ENCODE measurements around the gene UBE2J1.
"Not testable (repeated sequence)": the region's sequence is repeated elsewhere in the genome, so short reads cannot be mapped to it uniquely, and the experiment has no call there.

The UBE2J1 gene

DNA sequence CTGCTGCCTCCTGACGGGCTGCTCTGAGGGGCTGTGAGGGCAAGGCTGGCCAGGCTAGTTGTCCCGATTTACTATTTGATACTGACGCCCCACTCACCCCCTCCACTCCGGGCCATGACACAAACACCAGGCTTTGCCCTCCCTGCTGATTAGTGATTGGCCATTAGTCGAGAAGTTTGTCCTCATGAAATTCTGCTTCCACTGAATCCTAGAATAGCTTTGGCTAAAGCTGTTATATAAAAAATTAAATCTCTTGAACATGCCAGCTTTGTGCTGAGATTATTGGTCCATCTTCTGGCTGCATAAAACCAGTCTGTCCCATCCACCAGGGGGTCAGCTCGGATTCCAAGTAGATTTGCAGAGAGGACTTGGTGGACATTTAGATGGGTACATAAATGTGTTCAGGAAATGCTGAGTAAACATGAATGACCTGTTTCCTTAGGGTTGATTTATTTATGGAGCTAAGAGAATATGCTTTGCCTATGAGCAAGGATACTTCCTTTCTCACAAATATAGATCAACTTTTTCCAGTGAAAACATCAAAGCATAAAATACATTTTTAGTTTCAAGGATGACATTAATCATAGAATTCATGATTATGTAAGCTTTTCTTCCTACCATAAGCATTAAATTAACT lies 37.2 kb downstream of the UBE2J1 start, which contains the start of gene GABRR2:
GABRR2 (minus strand) TSS at position 51 of the 637 bp plus-strand sequence. CDS start 134 bp downstream, outside the sequence.
- no peak for DNase-seq

DNA sequence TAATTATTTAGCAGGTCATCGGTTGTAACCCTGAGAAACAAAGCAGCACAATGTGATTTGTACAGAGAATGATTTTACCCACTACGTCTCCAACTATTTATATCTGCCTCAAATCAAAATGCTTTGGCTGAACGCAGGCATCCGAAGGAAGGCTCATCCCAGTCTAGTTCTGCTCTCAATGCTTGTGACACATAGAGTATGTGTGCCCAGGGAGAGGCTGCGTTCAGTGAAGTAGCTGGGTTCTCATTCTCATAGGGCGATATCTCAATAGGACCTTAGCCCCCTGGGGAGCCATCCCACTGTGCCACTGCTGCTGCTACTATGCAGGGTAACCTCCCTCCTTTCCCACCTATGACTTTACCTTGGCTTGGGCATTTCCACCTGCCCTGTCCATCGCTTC lies 37.8 kb downstream of the UBE2J1 start:
- DNase-seq, result no peak

DNA sequence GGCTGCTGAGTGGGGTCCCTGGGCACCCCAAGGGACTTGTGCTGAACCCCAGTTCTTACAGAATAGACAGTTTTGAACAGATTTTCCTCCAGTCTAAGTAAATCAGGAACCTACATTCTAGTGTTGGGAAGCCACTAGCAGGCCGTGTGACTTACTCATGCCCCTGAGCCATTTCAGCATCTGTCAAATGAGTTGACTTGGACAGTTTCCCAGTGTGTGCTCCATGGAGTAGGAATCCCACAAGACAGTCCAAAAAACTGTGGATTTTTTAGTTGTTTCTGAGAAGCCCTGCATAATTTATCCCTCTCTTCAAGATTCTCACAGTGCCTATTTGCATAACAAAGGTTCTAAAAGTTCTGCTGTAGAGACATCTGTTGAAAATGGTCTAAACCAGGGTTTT lies 39.5 kb downstream of the UBE2J1 start:
- peak; percentile 91 for DNase-seq

DNA sequence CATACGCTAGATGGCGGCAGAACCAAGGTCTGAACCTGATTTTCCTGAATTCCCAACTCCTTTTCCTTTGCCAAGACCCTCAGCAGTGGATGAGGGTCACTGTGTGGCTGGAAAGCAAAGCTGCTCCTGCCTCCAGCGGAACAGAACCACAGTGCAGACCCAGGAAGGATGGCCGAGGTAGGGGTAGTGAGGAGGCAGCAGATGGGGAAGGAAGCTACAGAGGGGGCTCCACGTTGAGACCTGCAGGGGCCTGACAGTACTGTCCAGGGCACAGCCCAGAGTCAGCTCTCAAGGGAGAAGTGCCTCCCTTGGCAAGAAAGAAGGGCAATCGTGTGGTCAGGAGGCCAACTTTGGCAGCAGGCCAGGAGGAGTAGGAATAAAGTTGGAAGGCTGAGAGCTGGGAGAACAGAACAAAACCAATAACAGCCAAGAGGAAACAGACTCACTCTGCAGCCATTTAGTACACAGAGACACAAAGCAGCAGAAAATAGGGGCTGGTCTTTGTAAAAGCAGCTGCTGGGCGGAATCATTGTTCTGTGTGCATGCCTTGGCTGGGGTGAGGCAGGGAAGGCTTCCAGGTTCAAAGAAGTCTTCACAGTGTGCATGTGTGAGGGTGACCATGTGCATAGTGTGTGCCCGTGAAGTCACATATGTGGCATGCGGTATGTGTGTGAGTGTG lies 40.5 kb downstream of the UBE2J1 start:
- peak; percentile 47 for DNase-seq

DNA sequence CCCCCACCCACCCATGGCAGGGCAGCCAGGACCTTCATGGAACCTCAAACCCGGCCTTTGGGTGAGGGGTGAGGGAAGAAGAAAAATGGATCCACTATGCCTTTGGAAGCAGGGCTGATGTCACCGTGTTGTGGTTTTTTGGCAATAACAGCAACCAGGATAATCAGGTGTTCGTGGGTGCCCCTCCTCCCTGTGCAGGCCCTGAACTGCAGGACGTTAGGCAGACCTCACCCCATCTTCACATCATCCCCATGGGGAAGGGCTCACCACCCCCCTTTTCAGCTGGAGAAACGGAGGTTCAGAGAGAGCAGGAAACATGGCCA lies 41.0 kb downstream of the UBE2J1 start:
- no peak for DNase-seq

DNA sequence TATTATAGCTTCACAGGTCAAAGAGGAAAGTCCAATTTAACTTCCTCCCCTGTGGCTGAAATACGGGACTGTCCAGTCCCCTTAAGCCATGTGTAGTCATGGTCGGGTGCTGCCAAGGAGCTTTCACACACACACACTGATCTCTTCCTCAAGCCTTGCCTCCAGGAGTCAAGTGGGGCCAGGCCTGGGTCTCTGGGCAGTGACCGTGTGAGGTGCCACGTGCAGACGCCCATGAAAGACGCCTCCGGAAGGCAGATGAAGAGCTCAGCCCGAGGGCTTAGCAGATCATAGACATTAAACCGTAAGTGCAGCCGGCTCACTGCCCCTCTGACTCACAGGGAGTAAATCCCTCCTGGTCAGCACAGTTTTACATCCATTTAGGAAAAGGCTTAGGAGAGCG lies 41.6 kb downstream of the UBE2J1 start:
- DNase-seq, result no peak

DNA sequence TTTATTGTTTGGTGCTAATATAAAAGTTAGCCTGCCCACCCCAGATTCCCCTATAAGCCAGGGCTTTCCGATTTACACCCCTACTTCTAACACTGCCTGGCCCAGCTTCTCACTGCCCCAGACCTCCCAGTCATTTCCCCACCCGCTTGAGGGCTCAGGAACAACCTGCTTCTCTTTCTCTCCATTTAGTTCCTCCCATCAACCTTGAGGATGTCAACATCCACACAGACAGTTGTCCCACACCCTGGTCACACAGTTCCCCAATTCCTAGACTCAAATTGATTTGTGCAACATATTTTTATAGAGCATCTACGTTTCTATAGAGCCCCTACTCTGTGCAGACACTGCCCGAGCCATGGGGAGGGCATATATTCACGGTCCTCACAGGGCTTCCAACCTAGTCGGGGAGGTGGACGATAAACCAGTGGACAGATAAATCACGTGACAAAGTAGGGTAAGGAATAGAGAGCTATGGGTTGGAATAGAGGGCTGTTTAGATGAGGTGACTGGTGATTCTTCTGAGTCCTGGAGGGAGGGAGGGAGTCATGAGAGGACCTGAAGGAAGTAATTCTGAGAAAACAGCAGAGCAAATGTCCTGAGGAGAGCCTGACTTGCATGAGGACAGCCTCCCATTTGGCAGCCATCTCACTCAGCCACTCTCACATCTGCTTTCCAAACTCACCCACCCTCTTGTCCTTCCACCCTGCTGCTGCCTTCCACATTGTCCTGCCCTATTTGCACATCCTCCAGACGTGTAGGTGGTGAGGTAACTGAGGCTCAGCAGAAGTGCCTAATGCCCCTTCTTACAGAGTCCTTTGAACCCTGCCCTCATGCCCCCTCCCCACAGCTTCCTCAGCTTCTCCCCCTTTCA lies 43.8 kb downstream of the UBE2J1 start:
- DNase-seq, result no peak

DNA sequence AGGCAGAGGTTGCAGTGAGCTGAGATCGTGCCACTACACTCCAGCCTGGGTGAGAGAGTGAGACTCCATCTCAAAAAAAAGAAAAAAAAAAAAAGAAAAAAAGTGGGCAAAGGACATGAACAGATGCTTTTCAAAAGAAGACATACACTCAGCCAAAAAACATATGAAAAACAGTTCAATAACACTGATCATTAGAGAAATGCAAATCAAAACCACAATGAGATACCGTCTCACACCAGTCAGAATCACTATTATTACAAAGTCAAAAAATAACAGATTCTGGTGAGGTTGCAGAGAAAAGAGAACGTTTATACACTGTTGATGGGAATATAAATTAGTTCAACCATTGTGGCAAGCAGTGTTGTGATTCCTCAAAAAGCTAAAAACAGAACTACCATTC lies 48.0 kb downstream of the UBE2J1 start:
- DNase-seq, result not testable (repeated sequence)

DNA sequence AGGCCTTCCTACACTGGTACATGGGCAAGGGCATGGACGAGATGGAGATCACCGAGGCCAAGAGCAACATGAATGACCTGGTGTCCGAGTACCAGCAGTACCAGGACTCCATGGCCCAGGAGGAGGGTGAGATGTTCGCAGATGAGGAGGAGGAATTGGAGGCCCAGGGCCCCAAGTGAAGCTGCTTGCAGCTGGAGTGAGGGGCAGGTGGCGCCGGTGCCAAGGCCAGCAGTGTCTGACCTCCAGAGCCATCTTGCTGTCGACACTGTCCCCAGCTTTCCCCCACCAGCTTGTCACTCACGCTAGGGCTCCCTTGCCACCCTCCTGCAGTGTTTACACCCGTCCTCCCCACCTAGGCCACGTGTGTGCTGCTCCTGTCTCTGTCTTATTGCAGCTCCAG lies 49.6 kb downstream of the UBE2J1 start:
- no peak for DNase-seq

DNA sequence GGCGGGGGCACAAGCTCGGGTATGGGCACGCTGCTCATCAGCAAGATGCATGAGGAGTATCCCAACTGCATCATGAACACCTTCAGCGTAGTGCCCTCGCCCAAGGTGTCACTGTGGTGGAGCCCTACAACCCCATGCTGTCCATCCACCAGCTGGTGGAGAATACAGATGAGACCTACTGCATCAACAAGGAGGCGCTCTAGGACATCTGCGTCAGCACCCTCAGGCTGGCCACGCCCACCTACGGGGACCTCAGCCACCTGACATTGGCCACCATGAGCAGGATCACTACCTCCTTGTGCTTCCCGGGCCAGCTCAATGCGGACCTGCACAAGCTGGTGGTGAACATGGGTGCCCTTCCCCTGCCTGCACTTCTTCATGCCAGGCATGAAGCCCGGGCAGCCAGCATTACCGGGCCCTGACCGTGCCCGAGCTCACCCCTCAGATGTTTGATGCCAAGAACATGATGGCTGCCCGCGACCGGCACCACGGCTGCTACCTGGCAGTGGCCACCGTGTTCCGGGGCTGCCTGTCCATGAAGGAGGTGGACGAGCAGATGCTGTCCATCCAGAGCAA lies 50.2 kb downstream of the UBE2J1 start:
- no peak for DNase-seq

DNA sequence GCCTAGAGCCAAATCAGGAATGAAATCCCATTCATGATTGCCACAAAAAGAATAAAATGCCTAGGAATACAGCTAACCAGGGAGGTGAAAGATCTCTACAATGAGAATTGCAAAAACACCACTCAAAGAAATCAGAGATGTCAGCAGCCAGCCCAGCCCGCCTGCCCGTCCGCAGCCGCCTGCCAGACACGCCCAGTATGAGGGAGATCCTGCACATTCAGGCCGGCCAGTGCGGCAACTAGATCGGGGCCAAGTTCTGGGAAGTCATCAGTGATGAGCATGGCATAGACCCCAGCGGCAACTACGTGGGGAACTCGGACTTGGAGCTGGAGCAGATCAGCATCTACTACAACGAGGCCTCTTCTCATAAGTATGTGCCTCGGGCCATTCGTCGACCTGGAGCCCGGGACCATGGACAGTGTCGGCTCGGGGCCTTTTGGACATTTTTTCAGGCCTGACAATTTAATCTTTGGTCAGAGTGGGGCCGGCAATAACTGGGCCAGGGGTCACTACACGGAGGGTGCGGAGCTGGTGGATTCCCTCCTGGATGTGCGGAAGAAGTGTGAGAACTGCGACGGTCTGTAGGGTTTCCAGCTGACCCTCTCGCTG lies 50.8 kb downstream of the UBE2J1 start:
- DNase-seq, result no peak

DNA sequence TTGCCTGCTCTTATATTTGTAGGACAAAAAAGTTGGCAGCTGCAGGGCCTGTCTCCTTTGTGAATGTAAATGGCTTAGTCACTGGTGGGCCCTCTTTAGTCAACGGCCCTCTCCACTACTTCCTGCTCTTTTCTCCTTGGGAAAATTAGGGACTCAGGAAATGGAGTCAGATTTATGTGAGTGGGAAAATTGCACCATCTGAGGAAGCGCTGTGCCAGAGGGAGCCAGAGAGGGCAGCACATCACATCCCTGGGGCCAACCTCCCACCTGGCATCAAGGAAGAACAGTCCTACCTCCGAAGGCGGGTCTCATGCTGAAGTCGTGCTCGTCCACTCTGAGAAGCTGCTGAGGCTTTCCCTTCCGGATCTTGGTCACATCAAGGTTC lies 53.1 kb downstream of the UBE2J1 start:
- DNase-seq, result no peak

DNA sequence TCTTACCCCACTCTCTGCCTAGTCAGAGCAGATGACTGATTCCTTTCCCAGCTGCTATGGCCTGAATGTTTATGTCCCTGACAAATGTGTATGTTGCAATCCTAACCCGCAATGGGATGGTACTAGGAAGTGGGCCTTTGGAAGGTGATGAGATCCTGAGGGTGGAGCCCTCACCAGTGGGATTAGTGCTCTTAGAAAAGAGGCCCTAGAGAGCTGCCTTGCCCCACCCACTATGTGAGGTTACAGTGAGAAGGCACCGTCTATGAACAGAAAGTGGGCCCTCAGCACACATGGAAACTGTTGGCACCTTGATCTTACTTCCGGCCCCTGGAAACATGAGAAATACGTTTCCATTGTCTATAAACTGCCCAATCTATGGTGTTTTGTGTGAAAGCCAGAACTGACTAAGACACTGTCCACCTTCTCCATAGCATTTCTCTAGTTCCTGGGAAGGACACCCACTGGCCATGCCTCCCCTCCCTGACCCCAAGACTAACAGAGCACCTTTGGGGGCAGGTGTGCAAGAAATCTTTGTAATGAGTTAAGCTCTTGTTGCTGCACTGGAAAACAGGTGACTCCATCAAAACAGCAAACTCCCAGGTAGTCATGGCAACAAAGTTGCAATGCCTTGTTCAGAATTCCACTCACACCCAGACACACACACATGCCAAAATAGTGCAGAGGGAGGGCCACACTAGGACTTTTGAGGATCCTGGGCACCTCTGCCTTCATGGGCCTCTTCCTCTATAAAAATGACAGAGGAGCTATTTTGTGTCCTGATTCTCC lies 53.6 kb downstream of the UBE2J1 start:
- DNase-seq, result peak; percentile 8

DNA sequence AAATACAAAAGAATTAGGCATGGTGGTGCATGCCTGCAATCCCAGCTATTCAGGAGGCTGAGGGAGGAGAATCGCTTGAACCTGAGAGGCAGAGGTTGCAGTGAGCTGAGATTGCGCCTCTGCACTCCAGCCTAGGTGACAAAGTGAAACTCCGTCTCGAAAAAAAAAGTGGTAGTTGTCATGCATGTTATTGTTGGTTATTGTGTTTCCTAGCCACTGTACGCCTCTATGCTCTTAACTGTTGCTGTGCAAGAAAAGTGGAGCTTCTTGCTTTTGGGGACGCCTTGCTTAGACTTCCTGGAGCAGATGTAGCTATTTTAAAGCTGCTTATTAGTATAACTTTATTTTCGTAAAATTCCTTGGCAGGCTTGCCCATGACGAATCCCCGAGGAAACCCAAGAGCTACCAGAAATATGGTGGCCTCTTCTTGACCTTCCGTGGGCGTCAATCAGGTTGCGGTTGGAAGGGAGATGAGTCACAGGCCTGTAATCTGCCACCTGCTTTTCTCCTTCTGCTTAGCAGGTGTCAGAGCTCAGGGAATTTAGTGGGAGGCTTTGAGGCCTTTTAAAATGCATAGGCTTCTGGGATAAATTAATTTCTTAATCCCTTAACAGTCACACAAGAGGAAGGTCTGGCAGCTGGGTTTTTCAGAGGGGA lies 54.7 kb downstream of the UBE2J1 start:
- peak; percentile 92 for DNase-seq

DNA sequence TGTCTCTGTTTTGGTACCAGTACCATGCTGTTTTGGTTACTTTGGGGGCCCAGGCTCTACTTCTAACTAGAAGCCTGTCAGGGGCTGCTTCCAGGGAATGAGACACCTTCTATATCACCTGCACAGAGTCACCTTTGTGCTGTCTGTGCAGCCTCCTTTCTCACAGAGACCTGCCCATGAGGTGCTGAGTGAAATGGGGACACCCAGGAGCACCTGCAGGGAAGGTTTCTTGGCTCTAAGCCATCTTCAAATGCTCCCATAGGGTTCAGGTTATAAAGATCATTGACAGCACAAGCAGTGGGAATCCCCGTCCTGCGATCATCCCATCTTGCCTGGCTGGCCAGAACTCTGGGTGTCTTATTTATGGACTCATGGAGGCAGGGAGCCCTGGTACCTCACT lies 56.5 kb downstream of the UBE2J1 start:
- DNase-seq, result no peak

DNA sequence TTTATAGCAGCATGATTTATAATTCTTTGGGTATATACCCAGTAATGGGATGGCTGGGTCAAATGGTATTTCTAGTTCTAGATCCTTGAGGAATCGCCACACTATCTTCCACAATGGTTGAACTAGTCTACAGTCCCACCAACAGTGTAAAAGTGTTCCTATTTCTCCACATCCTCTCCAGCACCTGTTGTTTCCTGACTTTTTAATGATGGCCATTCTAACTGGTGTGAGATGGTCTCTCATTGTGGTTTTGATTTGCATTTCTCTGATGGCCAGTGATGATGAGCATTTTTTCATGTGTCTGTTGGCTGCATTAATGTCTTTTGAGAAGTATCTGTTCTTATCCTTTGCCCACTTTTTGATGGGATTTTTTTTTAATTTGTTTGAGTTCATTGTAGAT lies 57.4 kb downstream of the UBE2J1 start:
- not testable (repeated sequence) for DNase-seq

DNA sequence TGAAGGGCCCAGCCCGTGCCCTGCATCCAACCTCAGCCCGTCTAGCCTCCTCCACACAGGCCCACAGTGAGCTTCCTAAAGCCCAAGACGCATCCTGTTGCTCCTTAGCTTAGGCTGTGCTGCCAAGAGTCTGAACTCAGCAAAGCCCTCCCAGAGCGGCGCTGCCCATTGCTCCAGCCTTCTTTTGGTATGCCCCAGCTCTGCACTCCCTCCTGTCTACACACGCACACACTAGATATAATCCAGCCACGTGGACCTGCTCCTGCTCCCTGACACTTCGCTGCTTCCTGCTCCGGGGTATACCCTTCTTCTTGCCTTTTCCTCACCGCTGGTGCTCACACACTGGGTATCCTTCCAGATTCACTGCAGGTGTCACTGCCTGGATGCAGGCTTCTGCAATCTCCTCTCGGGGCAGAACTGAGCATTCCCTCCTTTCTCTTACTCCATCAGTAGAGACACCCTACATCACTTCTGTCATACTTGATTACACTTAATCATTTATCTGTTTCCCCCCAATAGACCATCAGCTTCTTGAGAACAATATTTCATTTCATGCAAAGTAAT lies 61.2 kb downstream of the UBE2J1 start:
- DNase-seq, result no peak

DNA sequence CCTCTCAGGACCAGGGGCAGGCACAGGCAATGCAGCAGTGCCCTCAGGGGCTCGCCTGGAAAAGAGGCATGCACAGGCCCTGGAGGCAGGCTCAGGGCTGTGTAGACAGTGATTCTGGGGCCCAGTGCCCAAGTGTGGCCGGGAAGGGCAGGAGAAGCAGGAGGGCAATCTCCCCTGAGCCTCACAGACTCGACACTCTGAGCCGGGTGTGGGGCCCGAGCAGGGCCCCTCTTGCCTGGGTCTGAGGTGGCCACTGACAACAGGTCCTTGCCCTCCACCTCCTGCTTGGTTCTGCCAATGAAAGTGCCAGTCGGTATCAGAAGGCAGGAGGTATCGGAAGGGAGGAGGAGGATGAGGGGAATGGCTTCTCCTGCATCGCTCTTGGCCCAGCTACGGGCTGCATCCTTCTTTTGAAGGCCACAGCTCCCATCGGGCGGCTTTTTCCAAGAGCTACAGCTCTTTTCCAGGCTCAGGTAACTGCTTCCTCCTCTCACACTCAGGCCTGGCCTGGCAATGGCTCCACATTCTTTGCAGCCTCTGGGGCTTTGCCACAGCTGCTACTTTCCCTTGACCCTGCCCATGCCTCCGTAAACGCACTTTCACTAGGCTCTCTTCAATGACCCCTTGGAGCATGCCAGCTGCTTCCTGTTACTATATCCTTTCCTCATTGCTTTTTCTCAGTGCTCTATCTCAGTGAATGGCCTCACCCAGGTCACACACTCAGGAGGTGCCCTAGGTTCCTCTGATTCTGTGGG lies 61.9 kb downstream of the UBE2J1 start:
- DNase-seq, result no peak

DNA sequence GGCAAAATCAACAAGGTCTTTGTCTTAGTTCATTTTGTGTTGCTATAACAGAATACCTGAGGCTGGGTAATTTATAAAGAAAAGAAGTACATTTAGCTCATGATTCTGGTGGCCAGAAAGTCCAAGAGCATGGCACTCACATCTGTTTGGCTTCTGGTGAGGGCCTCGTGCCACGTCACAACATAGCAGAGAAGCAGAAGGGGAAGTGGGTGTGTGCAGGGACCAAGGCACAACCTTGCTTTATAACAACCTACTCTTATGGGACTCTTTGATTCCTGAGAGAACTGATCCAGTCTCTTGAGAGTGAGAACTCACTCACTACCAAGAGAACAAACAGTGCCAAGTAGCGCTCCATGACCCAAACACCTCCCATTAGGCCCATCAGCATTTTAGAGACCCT lies 62.8 kb downstream of the UBE2J1 start:
- DNase-seq, result no peak

DNA sequence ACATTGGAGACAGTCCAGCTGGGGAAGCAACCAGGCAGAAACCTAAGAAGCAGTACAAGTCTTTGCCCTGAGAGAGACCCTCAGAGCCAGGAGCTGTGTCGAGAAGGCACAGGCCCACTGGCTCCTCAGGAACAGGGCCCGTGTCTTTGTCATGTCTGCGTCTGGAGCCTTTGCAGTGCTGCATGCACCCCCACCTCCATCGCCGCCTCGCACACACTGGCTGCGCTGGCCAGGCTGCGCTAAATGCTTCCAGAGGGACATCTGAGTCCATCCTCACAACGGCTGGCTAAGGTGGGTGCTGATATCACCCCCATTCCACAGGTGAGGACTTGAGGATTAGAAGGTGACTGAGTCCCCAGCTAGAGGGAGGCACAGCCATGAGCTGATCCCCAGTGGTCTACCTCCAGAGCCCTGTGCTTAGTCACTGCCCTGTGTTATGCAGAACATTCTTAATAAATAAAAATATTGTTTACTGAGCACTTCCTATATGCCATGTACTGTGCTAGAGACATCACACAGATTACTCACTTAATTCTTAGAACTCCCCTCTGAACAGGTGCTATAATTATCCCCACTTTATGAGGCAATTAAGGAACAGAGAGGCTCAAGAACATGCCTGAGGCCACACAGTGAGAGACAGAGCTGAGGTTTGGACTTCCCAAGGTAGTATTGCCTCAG lies 65.0 kb downstream of the UBE2J1 start:
- no peak for DNase-seq

Data from fibroblast of skin of right quadriceps (primary cell).